Endothelial cell of umbilical vein (primary cell): ENCODE results near the gene RSPRY1. TPM values are rescaled to one million over a fixed set of nuclear protein-coding genes. Genes with fewer than 3 reads are reported as not detected.

Source experiments
- BruUV-seq: library from RNA; stranded (reverse); fragments of 400-500 nt; replicated peaks from 2 replicates; lab custom pipeline; 2021; lab: Mats Ljungman, UMichigan
- CTCF ChIA-PET: fragments of 300-600, 350-600 bp; sonication (Branson Sonifier 250); formaldehyde crosslinking; loops from one replicate; lab custom pipeline; 2021; ENCODE audit warnings: antibody characterized with exemption, inconsistent platforms; lab: Charles Lee
- POLR2A ChIA-PET: fragments of 300-600, 350-600 bp; sonication (Branson Sonifier 250); formaldehyde crosslinking; loops from one replicate; lab custom pipeline; 2021; ENCODE audit warnings: antibody characterized with exemption, inconsistent platforms; lab: Charles Lee
- DNase-seq: peaks from one replicate; pipeline ENCODE4 v3.0.0-alpha.2; 2011; ENCODE audit warnings: low read depth, low spot score
- FAIRE-seq: peaks from 2 replicates; lab custom pipeline; 2011; peaks lifted over from hg19 to GRCh38; lab: Jason Lieb, UNC
- H2AFZ ChIP-seq: 2 replicates; pipeline ENCODE4 v1.6.0; 2012; ENCODE audit warnings: low read depth, low read length, control low read depth, inconsistent platforms
- H3K27ac ChIP-seq: 2 replicates; pipeline ENCODE4 v1.5.1; 2011; ENCODE audit warnings: low read depth, mild to moderate bottlenecking, control low read depth, low read length, moderate library complexity; ENCODE audit not compliant: insufficient read depth
- H3K27me3 ChIP-seq, 2 experiments: 2 replicates each; pipeline versions ENCODE4 v1.6.0 to v1.6.1; 2011; ENCODE audit warnings: low read length in 2 of 2, mixed read lengths in 1 of 2; ENCODE audit not compliant: control insufficient read depth in 2 of 2, insufficient read depth in 2 of 2
- H3K36me3 ChIP-seq, 2 experiments: 2 replicates in 1 of 2; 3 replicates in 1 of 2; pipeline ENCODE4 v1.5.1; 2011; ENCODE audit warnings: low read length in 2 of 2, mild to moderate bottlenecking in 1 of 2, moderate library complexity in 1 of 2; ENCODE audit not compliant: control insufficient read depth in 2 of 2, insufficient read depth in 2 of 2; ENCODE audit errors: extremely low read depth in 1 of 2
- H3K4me1 ChIP-seq: 3 replicates; pipeline ENCODE4 v1.5.1; 2011; ENCODE audit warnings: mild to moderate bottlenecking, low read length; ENCODE audit not compliant: control insufficient read depth, insufficient read depth; ENCODE audit errors: extremely low read depth
- H3K4me2 ChIP-seq: 2 replicates; pipeline ENCODE4 v1.6.1; 2011; ENCODE audit warnings: low read length, control low read depth, mixed read lengths; ENCODE audit not compliant: insufficient read depth
- H3K4me3 ChIP-seq, 3 experiments: fragments of 200-600 bp in 1 of 3; sonication (generic), shearing (Covaris generic) in 1 of 3; replicated peaks in 1 of 3; 2 replicates each; pipeline ENCODE4 v1.5.1; 2011 to 2016; ENCODE audit warnings: control low read depth in 3 of 3, low read length in 3 of 3, mild to moderate bottlenecking in 2 of 3, inconsistent platforms in 1 of 3, low read depth in 1 of 3, moderate library complexity in 1 of 3; ENCODE audit not compliant: insufficient read depth in 1 of 3
- H3K79me2 ChIP-seq: 2 replicates; pipeline ENCODE4 v1.6.0; 2012; ENCODE audit warnings: low read length, inconsistent platforms; ENCODE audit not compliant: control insufficient read depth, insufficient read depth
- H3K9ac ChIP-seq: replicated peaks from 2 replicates; pipeline ENCODE3; 2011; ENCODE audit warnings: low read length, control low read depth; ENCODE audit not compliant: insufficient read depth; ENCODE audit errors: extremely low read depth
- H3K9me1 ChIP-seq: replicated peaks from 3 replicates; pipeline ENCODE4 v1.6.0; 2011; ENCODE audit warnings: mild to moderate bottlenecking, low read length; ENCODE audit not compliant: control insufficient read depth, insufficient read depth; ENCODE audit errors: extremely low read depth
- H3K9me3 ChIP-seq: replicated peaks from 2 replicates; pipeline ENCODE4 v1.5.1; 2012; ENCODE audit warnings: low read length, inconsistent platforms; ENCODE audit not compliant: control insufficient read depth, insufficient read depth
- H4K20me1 ChIP-seq: replicated peaks from 2 replicates; pipeline ENCODE3; 2011; ENCODE audit warnings: mild to moderate bottlenecking, low read length; ENCODE audit not compliant: control insufficient read depth, insufficient read depth; ENCODE audit errors: extremely low read depth
- CTCF ChIP-seq, 2 donors: IDR thresholded peaks; 1 replicate in 1 of 2; 2 replicates in 1 of 2; pipeline ENCODE4 v1.5.1; 2011; ENCODE audit warnings: low read length in 2 of 2, mild to moderate bottlenecking in 2 of 2, moderate library complexity in 2 of 2, control low read depth in 1 of 2, inconsistent platforms in 1 of 2, low read depth in 1 of 2; ENCODE audit not compliant: insufficient read depth in 1 of 2; ENCODE audit errors: extremely low read depth in 1 of 2
- EZH2 ChIP-seq: IDR thresholded peaks from 2 replicates; pipeline ENCODE4 v1.6.1; 2012; ENCODE audit warnings: borderline replicate concordance, low read depth, mild to moderate bottlenecking, moderate library complexity, low read length, inconsistent platforms; ENCODE audit not compliant: severe bottlenecking
- FOS ChIP-seq: IDR thresholded peaks from 2 replicates; pipeline ENCODE4 v1.6.1; 2011; ENCODE audit warnings: mild to moderate bottlenecking, low read length, moderate library complexity, borderline replicate concordance; ENCODE audit not compliant: insufficient read depth
- GATA2 ChIP-seq: IDR thresholded peaks from 2 replicates; pipeline ENCODE4 v1.7.0; 2011; ENCODE audit warnings: low read depth, mild to moderate bottlenecking, moderate library complexity, mixed read lengths, low read length; ENCODE audit not compliant: insufficient read length, insufficient read depth
- JUN ChIP-seq: IDR thresholded peaks from 2 replicates; pipeline ENCODE4 v1.6.1; 2011; ENCODE audit warnings: borderline replicate concordance, low read depth; ENCODE audit not compliant: insufficient read length, insufficient read depth
- MAX ChIP-seq: IDR thresholded peaks from 2 replicates; pipeline ENCODE4 v1.6.1; 2011; ENCODE audit not compliant: insufficient read depth, insufficient read length
- MYC ChIP-seq: IDR thresholded peaks from one replicate; pipeline ENCODE4 v1.6.1; 2011; ENCODE audit warnings: mild to moderate bottlenecking, low read depth, low read length
- POLR2A ChIP-seq: IDR thresholded peaks from 2 replicates; pipeline ENCODE4 v1.6.1; 2012; ENCODE audit warnings: low read depth, mild to moderate bottlenecking, control low read depth, low read length
- POLR2AphosphoS5 ChIP-seq: IDR thresholded peaks from 2 replicates; pipeline ENCODE4 v1.6.1; 2012; ENCODE audit warnings: low read depth, mild to moderate bottlenecking, control low read depth, low read length, moderate library complexity; ENCODE audit not compliant: insufficient read depth
- dilution Hi-C: fragments of 300-500 bp; cut with MboI; formaldehyde crosslinking; loops from one replicate; pipeline ENCODE4 v1.15.0; 2019; ENCODE audit warnings: low sequenced_read_pairs; ENCODE audit not compliant: extremely low pct_ligation_motif_present
- intact Hi-C: fragments of 100-400 bp; cut with micrococcal nuclease; formaldehyde crosslinking; loops from one replicate; pipeline ENCODE4 v1.10.0; 2022
- polyA plus RNA-seq, 4 experiments: library from polyadenylated mRNA; depleted of rRNA in 3 of 4; stranded (reverse) in 3 of 4; unstranded in 1 of 4; fragments of >200 nt; gene quantifications; 2 replicates each; pipeline versions ENCODE4 v1.2.1 to v1.2.3, GENCODE V29; 2011 to 2012; ENCODE audit warnings: missing spikeins in 1 of 4
- total RNA-seq: library from RNA; stranded (reverse); gene quantifications from 2 replicates; pipeline ENCODE4 v1.2.3, GENCODE V29; 2021

The RSPRY1 gene
- total and polyA plus RNA-seq, 2 donors (not counting 3 experiments of a cell fraction or from before 2014, with no cell fraction given) = 28.5 to 55.1 TPM

GRCh38 chr16:57191056-57191571 is 5.0 kb downstream of the RSPRY1 start:
- Histone ChIP-seq H4K20me1 (no peaks in the 10 kb centered on the region), H3K4me2 (peak overlapping the region; percentile 40), H3K9ac (no peak overlapping the region), H3K4me1 (peaks cover 62% of the 10 kb centered on the region), H3K9me1 (no peaks in the 10 kb centered on the region), H2AFZ (no peak overlapping the region), H3K9me3 (no peaks in the 10 kb centered on the region), H3K79me2 (peaks cover 88% of the 10 kb centered on the region), H3K4me3 (no peak overlapping the region), H3K36me3 (peaks cover 0 to 3% of the 10 kb centered on the region in 2 experiments), H3K27ac (peak overlapping the region; percentile 20), H3K27me3 (no peaks in the 10 kb centered on the region)
- dilution Hi-C loops = no loop called here
- peak; percentile 30 for DNase-seq
- POLR2A ChIA-PET = no interaction called here
- no TSS peak for BruUV-seq
- CTCF ChIA-PET = interaction anchor here (1.6 kb wide), 1 partner anchor 50 kb away, joined by 3 read pairs; no protein-coding TSS in a partner anchor
- FAIRE-seq = no peak
- intact Hi-C loops = no loop called here
- TF ChIP-seq JUN (no peak), GATA2 (no peak), EZH2 (no peak), CTCF (IDR thresholded peaks at IDR 0.05; ENCODE audit: extremely low read depth in 1 of 2, insufficient read depth in 1 of 2, low read depth in 1 of 2, low read length in 2 of 2) (no peak), POLR2A (no peak), POLR2AphosphoS5 (no peak), FOS (no peak), MAX (no peak), MYC (no peak)
